ENCODE data around the gene ARHGEF7.

The ARHGEF7 gene

GRCh38 chr13:111346101-111346680 is 231.1 kb downstream of the ARHGEF7 start:
- H3K27me3 ChIP-seq (ENCODE audit: insufficient read depth, insufficient read length) = no peaks in the 10 kb centered on the region

GRCh38 chr13:111347438-111347837 is 232.3 kb downstream of the ARHGEF7 start:
- Histone ChIP-seq H3K36me3 (ENCODE audit: insufficient read depth, insufficient read length, low read length) (no peaks in the 10 kb centered on the region), H3K9me3 (ENCODE audit: insufficient read depth, low read length) (no peaks in the 10 kb centered on the region; the same call in 1 of the 2 replicates), H3K4me1 (ENCODE audit: insufficient read depth, insufficient read length) (peaks cover 3% of the 10 kb centered on the region), H3K27me3 (ENCODE audit: insufficient read depth, insufficient read length) (no peaks in the 10 kb centered on the region), H3K9ac (ENCODE audit: insufficient read length, low read depth) (no peak overlapping the region), H3K4me3 (ENCODE audit: insufficient read length, low read depth) (no peak overlapping the region)
- TF ChIP-seq SUZ12 (IDR thresholded peaks at IDR 0.05; ENCODE audit: extremely low read depth, insufficient read depth, insufficient read length) = no peak
- no peak for DNase-seq (ENCODE audit: low read depth, low spot score)

More at GRCh38 chr13:111346101-111346680, 231.1 kb downstream of the ARHGEF7 start:
- Histone ChIP-seq H3K9me3 (ENCODE audit: insufficient read depth, low read length) (no peaks in the 10 kb centered on the region; the same call in 1 of the 2 replicates), H3K36me3 (ENCODE audit: insufficient read depth, insufficient read length, low read length) (no peaks in the 10 kb centered on the region), H3K9ac (ENCODE audit: insufficient read length, low read depth) (no peak overlapping the region), H3K4me3 (ENCODE audit: insufficient read length, low read depth) (no peak overlapping the region), H3K4me1 (ENCODE audit: insufficient read depth, insufficient read length) (peaks cover 3% of the 10 kb centered on the region)
- TF ChIP-seq SUZ12 (IDR thresholded peaks at IDR 0.05; ENCODE audit: extremely low read depth, insufficient read depth, insufficient read length) (no peak), ZNF274 (IDR thresholded peaks at IDR 0.05; ENCODE audit: low read depth, low read length) (no peak), YY1 (IDR thresholded peaks at IDR 0.05; ENCODE audit: insufficient read depth, insufficient read length) (no peak)
- no peak for DNase-seq (ENCODE audit: low read depth, low spot score)

GRCh38 chr13:111353508-111353907 is 238.4 kb downstream of the ARHGEF7 start:
- TF ChIP-seq SUZ12 (IDR thresholded peaks at IDR 0.05; ENCODE audit: extremely low read depth, insufficient read depth, insufficient read length) = no peak
- no peak for TF ChIP-seq YY1 (IDR thresholded peaks at IDR 0.05; ENCODE audit: insufficient read depth, insufficient read length)
- no peak for TF ChIP-seq ZNF274 (IDR thresholded peaks at IDR 0.05; ENCODE audit: low read depth, low read length)
- Histone ChIP-seq H3K36me3 (ENCODE audit: insufficient read depth, insufficient read length, low read length) (no peaks in the 10 kb centered on the region), H3K4me3 (ENCODE audit: insufficient read length, low read depth) (no peak overlapping the region), H3K9me3 (ENCODE audit: insufficient read depth, low read length) (no peaks in the 10 kb centered on the region), H3K4me1 (ENCODE audit: insufficient read depth, insufficient read length) (no peaks in the 10 kb centered on the region), H3K9ac (ENCODE audit: insufficient read length, low read depth) (no peak overlapping the region), H3K27me3 (ENCODE audit: insufficient read depth, insufficient read length) (no peaks in the 10 kb centered on the region)
- no peak for DNase-seq (ENCODE audit: low read depth, low spot score)

GRCh38 chr13:111354789-111355188 is 239.7 kb downstream of the ARHGEF7 start:
- Histone ChIP-seq H3K9me3 (ENCODE audit: insufficient read depth, low read length) (no peaks in the 10 kb centered on the region), H3K4me3 (ENCODE audit: insufficient read length, low read depth) (no peak overlapping the region), H3K9ac (ENCODE audit: insufficient read length, low read depth) (no peak overlapping the region), H3K36me3 (ENCODE audit: insufficient read depth, insufficient read length, low read length) (no peaks in the 10 kb centered on the region), H3K27me3 (ENCODE audit: insufficient read depth, insufficient read length) (no peaks in the 10 kb centered on the region), H3K4me1 (ENCODE audit: insufficient read depth, insufficient read length) (peaks cover 2% of the 10 kb centered on the region)
- no peak for TF ChIP-seq ZNF274 (IDR thresholded peaks at IDR 0.05; ENCODE audit: low read depth, low read length)
- TF ChIP-seq SUZ12 (IDR thresholded peaks at IDR 0.05; ENCODE audit: extremely low read depth, insufficient read depth, insufficient read length) = no peak
- TF ChIP-seq YY1 (IDR thresholded peaks at IDR 0.05; ENCODE audit: insufficient read depth, insufficient read length) = no peak
- DNase-seq (ENCODE audit: low read depth, low spot score) = no peak
